GM13977 (cell line): ENCODE results near the gene TTK.
"Not testable (repeated sequence)": the region's sequence is repeated elsewhere in the genome, so short reads cannot be mapped to it uniquely, and the experiment has no call there.

ENCODE experiments used
- DNase-seq: peaks from one replicate; pipeline ENCODE4 v3.0.0; 2012; ENCODE audit warnings: low spot score
- CTCF ChIP-seq: IDR thresholded peaks from 2 replicates; pipeline ENCODE4 v1.5.1; 2012; ENCODE audit warnings: mild to moderate bottlenecking, control low read depth; ENCODE audit not compliant: insufficient read depth; ENCODE audit errors: extremely low read depth, missing control alignments
- in situ Hi-C: fragments of 300-500 bp; cut with MboI; formaldehyde crosslinking; loops from one replicate; pipeline ENCODE4 v1.12.0; 2022; ENCODE audit warnings: low sequenced_read_pairs, low pct_unique_long_range_greater_than_20kb, mixed read lengths, inconsistent platforms; ENCODE audit not compliant: unreplicated experiment

Gene TTK

DNA sequence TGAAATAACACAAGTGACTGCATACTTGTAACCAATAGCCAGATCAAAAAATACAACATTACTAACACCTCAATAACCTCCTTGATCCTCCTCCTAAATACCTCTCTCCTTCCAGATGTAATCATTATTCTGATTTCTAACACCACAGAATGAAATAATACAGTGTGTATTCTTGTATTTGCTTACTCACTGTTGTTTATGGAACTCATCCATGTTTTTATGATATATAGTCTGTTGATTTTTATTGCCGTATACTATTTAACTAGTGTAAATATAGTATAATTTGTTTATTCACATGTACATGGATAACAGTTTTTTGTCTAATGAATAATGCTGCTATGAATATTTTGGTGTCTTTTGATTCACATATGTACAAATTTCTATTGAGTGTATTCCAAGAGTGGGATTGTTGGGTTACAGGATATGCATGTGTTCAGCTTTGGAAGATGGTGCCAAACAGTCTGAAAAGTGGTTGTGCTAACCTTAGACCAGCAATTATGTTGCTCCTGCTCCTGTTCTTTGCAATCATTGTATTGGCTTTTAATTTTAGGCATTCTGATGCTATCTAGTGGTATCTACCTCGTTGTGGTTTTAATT, 11.5 kb downstream of the TTK start:
- TF ChIP-seq CTCF: no peak
- in situ Hi-C loops: no loop called here
- no peak for DNase-seq

- in situ Hi-C loops: no loop called here
- no peak for DNase-seq
- no peak for TF ChIP-seq CTCF
Measured at GRCh38 chr6:80020381-80021120, 16.1 kb downstream of the TTK start.

- DNase-seq: no peak
- in situ Hi-C loops: no loop called here
Measured at GRCh38 chr6:80021131-80021530, 16.7 kb downstream of the TTK start.

GRCh38 chr6:80021591-80021990, 17.1 kb downstream of the TTK start:
- no peak for DNase-seq
- in situ Hi-C loops: no loop called here

More at GRCh38 chr6:80021131-80021530, 16.7 kb downstream of the TTK start:
- no peak for TF ChIP-seq CTCF

DNA sequence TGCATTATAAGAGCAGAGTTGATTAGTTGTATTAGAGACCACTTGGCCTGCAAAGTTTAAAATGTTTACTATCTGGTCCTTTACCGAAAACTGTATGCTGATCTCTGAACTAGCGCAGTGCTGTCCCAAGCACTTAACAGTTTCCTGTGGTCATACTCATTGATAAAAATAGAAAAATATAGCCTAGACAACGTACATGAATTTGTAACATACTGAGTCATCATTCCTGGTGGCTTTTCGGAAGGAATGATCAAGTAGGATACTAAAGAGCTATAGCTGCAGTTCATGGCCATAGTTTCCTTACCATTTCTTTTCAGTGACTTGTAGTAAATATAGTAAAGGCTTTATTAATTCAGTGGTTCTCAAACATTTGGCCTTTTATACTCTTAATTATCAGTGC, 18.4 kb downstream of the TTK start:
- no peak for DNase-seq
- in situ Hi-C loops: no loop called here
- TF ChIP-seq CTCF: no peak

More at GRCh38 chr6:80021591-80021990, 17.1 kb downstream of the TTK start:
- TF ChIP-seq CTCF: no peak

GRCh38 chr6:80028589-80028988, 24.1 kb downstream of the TTK start:
- no peak for DNase-seq
- no peak for TF ChIP-seq CTCF

DNA sequence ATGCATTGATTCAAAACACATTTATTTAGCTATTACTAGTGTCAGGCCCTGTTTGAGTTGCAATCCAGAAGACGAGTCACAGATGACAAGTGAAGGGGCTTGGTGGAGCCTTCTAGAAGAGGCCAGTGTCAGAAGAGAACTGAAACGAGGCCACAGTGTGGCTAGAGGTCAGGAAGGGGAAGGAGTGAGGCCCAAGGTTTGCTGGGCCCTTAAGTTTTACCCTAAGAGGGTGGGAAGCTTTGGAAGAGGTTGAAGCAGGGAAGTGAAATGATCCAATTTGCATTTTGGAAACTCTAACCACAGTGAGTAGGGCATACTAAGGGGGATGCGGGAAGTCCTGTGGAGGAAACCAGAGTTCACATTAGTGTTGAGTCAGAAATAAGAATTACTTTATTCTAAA, 25.0 kb downstream of the TTK start:
- DNase-seq: peak; percentile 7
- no peak for TF ChIP-seq CTCF
- in situ Hi-C loops: no loop called here

More at GRCh38 chr6:80028589-80028988, 24.1 kb downstream of the TTK start:
- in situ Hi-C loops: no loop called here

GRCh38 chr6:80048220-80048619, 43.8 kb downstream of the TTK start:
- DNase-seq, in situ Hi-C loops: not testable (repeated sequence)
